ENCODE measurements around the gene KNSTRN.

Gene KNSTRN, protein sequence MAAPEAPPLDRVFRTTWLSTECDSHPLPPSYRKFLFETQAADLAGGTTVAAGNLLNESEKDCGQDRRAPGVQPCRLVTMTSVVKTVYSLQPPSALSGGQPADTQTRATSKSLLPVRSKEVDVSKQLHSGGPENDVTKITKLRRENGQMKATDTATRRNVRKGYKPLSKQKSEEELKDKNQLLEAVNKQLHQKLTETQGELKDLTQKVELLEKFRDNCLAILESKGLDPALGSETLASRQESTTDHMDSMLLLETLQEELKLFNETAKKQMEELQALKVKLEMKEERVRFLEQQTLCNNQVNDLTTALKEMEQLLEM

DNA sequence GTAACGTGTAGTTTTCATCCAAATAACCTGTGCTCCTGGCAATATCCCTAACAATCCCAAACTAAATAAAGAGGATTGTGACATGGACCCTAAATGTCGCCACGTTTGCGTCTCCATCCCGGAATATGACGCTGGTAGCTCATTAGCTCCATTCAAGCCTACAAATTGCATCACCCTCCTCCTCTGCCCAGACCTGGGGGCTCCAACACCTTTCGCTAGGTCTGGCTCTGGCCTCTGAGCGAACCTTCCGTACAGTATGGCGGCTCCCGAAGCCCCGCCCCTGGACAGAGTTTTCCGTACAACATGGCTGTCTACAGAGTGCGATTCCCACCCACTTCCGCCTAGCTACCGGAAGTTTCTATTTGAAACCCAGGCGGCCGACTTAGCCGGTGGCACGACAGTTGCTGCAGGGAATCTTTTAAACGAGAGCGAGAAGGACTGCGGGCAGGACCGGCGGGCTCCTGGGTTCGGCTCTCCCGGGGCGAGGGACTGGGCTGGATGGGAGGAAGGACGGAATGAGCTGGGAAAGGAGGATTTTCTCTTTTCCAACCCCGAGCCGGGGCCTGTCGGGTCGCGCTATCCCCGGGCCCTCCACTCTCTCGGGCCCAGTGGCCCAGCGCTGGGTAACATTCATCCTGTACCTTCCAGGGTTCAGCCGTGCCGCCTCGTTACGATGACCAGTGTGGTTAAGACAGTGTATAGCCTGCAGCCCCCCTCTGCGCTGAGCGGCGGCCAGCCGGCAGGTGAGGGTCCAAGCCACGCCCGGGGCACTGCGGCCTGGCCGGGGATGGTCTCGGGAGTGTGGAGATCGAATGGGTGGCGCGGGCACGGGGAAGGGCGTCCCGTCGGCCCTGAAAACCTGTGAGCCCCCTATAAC, at the start of gene KNSTRN:
Gene KNSTRN (plus strand): TSS at position 142 of the 877 bp plus-strand sequence. CDS start 115 bp downstream, at position 257.
- peak; percentile 93 for DNase-seq

GRCh38 chr15:40333922-40334492, 48.5 kb upstream of the KNSTRN start:
- peak; percentile 18 for DNase-seq

DNA sequence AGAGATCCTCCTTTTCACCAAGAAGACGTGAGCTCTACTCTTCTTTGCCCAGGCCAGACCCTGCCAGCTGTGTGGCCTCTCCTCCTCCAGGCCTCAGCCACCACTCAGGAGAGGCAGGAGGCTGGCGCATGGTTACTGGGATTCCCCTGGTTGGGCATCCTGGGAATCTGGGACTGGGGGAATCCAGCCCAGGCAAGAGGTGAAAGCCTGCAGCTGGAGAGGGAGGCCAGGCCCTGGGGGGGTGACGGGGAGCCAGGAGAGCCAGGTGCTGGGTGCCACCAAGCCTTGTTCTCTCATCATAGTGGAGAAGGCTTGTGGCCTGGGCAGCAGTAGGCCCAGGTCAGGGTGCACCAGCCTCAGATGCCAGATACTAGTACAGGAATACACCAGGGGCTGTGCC, 48.0 kb upstream of the KNSTRN start:
- DNase-seq = no peak

DNA sequence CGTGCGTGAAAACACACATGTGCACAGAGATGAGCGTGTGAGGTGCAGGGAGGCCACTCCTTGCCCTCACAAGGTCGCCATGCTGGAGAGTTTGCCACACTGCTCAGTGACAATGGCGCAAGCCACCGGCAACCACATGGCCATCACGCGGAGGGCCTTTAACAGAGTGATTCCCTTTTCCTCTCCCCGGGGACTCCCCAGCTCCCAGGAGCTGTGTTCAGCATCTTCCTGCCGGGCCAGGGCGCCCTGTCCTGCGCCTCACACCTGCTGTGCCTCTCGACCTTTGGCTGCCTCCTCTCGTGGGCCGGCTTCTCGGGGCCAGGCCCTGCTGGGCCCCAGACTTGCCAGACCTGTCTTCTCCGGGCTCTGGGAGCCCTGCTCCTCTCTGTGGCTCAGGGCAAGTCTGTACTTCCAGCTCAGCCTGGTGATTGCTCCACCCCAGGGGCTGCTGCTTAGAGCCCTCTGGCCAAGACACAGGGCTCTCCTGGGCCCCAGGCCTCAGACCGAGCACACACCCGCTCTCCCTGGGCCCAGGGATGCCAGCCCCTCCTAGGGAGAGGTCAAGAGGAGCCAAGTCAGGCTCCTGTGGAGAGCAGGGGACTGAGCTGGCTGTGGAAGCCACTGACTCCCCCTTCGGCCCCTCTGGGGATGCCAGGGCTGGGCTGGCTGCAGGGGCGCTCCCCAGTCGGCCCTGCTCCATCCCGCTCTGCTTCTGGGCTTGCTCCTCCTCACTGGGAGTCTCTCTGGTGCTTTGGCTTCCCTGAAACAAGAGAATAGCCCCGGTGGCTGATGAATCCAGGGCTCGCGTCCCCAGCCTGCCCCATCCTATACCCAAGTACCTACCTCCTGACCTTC, 47.4 kb upstream of the KNSTRN start:
- DNase-seq = no peak

- DNase-seq = no peak
Observed at GRCh38 chr15:40335938-40336743, 46.4 kb upstream of the KNSTRN start.

DNA sequence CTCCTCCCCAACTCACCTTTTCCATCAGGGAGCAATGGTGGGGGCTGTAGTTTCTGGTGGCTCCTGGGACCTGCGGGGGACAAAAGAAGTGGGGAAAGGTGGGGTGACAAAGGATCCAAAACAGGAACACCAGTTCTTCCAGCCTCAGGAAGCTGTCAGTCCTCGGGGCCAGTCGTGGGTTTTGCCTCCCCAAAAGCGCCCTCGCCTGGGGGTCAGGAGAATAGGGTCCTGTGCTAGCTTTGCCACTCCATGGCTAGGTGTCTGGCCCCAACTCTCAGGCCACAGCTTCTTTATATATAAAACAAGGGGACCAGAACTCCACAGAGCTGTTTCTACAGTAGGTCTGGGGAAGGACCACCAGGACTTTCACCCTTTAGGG, 45.8 kb upstream of the KNSTRN start:
- no peak for DNase-seq

GRCh38 chr15:40337597-40337996, 44.9 kb upstream of the KNSTRN start:
- no peak for DNase-seq

DNA sequence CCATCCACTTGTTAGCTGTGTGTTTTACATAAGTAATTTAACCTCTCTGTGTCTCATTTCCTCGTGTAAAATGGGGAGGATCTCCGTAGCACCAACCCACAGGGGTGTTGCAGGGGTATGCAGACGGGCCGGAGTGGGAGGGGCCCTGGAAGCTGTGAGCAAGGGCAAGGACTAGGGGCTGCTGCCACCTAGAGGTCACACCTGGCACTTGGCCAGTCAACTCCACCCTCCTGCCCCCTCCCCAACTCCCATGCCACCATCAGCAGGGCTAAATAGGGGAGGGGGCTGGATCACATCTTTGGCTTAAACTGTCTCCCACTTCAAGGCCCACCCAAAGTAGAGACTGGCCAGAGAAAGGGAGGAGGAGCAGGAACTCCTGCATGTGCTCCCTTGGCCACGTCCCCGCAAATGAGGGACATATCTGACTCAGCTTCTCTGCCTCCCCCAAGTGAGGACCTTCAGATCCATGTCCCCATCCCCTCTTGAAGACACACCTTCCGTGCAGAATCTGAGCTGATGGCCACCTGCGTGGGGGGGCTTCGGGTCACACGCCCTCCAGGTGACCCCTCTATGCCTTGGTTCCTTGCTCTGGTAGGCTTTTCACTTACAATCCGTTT, 44.4 kb upstream of the KNSTRN start:
- DNase-seq = peak; percentile 84

- DNase-seq = no peak
Observed at GRCh38 chr15:40338921-40339620, 43.5 kb upstream of the KNSTRN start.

GRCh38 chr15:40339621-40339945, 42.9 kb upstream of the KNSTRN start:
- DNase-seq = no peak

DNA sequence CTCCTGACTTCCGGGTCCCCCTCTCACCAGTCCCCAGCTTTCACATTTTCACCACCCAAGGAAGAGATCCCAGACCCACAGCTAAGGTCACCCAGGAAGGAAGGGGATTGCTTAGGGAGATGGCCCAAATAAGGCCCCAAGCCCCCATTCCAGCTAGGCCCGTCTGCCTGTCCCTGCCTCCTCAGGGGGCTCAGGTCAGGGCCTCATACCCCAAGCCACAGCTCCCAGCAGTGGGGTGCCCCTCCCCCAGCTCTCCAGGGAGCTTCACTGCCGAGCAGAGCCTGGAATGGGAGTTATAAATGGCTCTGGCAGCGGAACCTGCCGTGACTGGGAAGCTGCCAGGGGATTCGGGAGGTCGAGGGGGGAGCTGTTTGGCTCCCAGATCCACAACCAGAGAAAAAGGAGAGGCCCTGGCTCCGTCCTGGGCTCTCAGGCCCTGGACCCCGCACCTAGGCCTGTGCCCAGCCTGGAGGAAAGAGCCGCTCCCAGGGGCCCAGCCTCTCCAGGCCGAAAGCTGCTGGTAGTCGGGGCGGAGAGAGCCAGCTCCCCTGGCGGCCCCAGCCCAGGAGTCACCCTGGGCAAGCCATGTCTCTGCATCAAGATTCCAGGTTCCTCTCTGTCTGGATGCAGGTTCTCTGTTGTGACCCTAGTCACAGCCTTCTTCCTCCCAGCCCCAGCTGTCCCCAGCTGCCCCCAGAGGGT, 42.3 kb upstream of the KNSTRN start:
- DNase-seq = no peak

- DNase-seq = no peak
Observed at GRCh38 chr15:40340740-40341400, 41.7 kb upstream of the KNSTRN start, which contains the start of gene CCDC9B. Gene CCDC9B (minus strand): TSS chr15:40340939. CDS start chr15:40340819, 120 bp downstream.

- DNase-seq = no peak
Observed at GRCh38 chr15:40342416-40343320, 39.9 kb upstream of the KNSTRN start.

- no peak for DNase-seq
Observed at GRCh38 chr15:40343512-40343911, 39.0 kb upstream of the KNSTRN start.

DNA sequence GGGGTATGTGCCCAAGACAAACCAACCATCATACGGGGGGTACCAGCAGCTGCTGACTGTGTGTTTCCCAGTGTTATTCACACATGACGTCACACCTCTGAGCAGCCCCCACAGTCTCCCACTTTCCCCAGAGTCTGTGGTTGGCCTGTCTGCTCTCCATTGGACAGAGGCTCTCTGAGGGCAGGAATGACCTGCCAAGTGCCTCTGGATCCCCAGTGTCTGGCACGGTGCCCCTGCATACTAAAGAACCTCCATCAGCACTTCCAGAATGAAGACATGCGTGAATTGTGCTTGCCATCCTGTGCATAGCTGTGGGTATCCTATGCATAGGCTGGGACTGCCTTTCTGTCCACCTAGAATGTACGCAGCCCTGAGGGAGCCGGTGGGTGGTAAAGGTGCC, 38.3 kb upstream of the KNSTRN start:
- no peak for DNase-seq

- DNase-seq = peak; percentile 69
Observed at GRCh38 chr15:40344631-40345120, 37.8 kb upstream of the KNSTRN start.

GRCh38 chr15:40345225-40345866, 37.2 kb upstream of the KNSTRN start:
- DNase-seq = no peak

All from activated naive CD4-positive, alpha-beta T cell treated with anti-CD3 and anti-CD28 coated beads, Interleukin-2, amount 50 U/mL, for 16 hours (primary cell).